Tongue (tissue), 2 donors: ENCODE measurements around the gene SCAPER. TPM values are rescaled to one million over a fixed set of nuclear protein-coding genes. Genes with fewer than 3 reads are reported as not detected.
A peak's percentile ranks its signal among the peaks of the same experiment; 100 is the strongest.

Experiments used
- DNase-seq: peaks from one replicate; pipeline ENCODE4 v3.0.0-alpha.2; 2015
- total RNA-seq: library from RNA; depleted of rRNA; stranded (reverse); fragments of >200 nt; gene quantifications from one replicate; pipeline ENCODE4 v1.2.3, GENCODE V29; 2014

The SCAPER gene
- total RNA-seq, 1 donor from 2014 or later, result 40.3 TPM

GRCh38 chr15:76418352-76419140 is 486.6 kb downstream of the SCAPER start:
- no peak for DNase-seq

- peak; percentile 20 for DNase-seq
Measured at GRCh38 chr15:76401285-76401684, 503.9 kb downstream of the SCAPER start.

GRCh38 chr15:76398317-76399104 is 506.6 kb downstream of the SCAPER start:
- no peak for DNase-seq

GRCh38 chr15:76393614-76394013 is 511.5 kb downstream of the SCAPER start:
- DNase-seq, result peak; percentile 12

- no peak for DNase-seq
Measured at GRCh38 chr15:76391847-76392246, 513.3 kb downstream of the SCAPER start.

GRCh38 chr15:76391309-76391708 is 513.8 kb downstream of the SCAPER start:
- DNase-seq, result no peak

GRCh38 chr15:76390571-76390970 is 514.6 kb downstream of the SCAPER start:
- no peak for DNase-seq

GRCh38 chr15:76386926-76387325 is 518.2 kb downstream of the SCAPER start:
- no peak for DNase-seq

- DNase-seq, result no peak
Measured at GRCh38 chr15:76386178-76386577, 519.0 kb downstream of the SCAPER start.

- DNase-seq, result no peak
Measured at GRCh38 chr15:76384409-76384808, 520.7 kb downstream of the SCAPER start.

- DNase-seq, result no peak
Measured at GRCh38 chr15:76382987-76383728, 522.0 kb downstream of the SCAPER start.

- no peak for DNase-seq
Measured at GRCh38 chr15:76381366-76381765, 523.8 kb downstream of the SCAPER start.

- DNase-seq, result no peak
Measured at GRCh38 chr15:76380249-76380648, 524.9 kb downstream of the SCAPER start.

- no peak for DNase-seq
Measured at GRCh38 chr15:76378691-76379090, 526.4 kb downstream of the SCAPER start.

- DNase-seq, result no peak
Measured at GRCh38 chr15:76377751-76378150, 527.4 kb downstream of the SCAPER start.

GRCh38 chr15:76377217-76377616 is 527.9 kb downstream of the SCAPER start:
- DNase-seq, result no peak

GRCh38 chr15:76376816-76377215 is 528.3 kb downstream of the SCAPER start:
- no peak for DNase-seq

GRCh38 chr15:76376029-76376428 is 529.1 kb downstream of the SCAPER start:
- DNase-seq, result no peak

- peak; percentile 69 for DNase-seq
Measured at GRCh38 chr15:76368122-76368621, 537.0 kb downstream of the SCAPER start.

GRCh38 chr15:76366714-76367113 is 538.4 kb downstream of the SCAPER start:
- no peak for DNase-seq

GRCh38 chr15:76363251-76363650 is 541.9 kb downstream of the SCAPER start:
- DNase-seq, result no peak

GRCh38 chr15:76360416-76360815 is 544.7 kb downstream of the SCAPER start:
- no peak for DNase-seq

GRCh38 chr15:76359152-76359551 is 546.0 kb downstream of the SCAPER start:
- peak; percentile 23 for DNase-seq
